Pulmonary artery endothelial cell (primary cell): ENCODE results near the gene TCF7L2. TPM values are rescaled to one million over a fixed set of nuclear protein-coding genes. Genes with fewer than 3 reads are reported as not detected.

Source experiments
- DNase-seq: peaks from one replicate; pipeline ENCODE4 v3.0.0-alpha.2; 2011; ENCODE audit warnings: low read depth, low spot score
- total RNA-seq: library from RNA; depleted of rRNA; stranded (reverse); fragments of >200 nt; gene quantifications from 2 replicates; pipeline ENCODE4 v1.2.3, GENCODE V29; 2014

Gene TCF7L2
- total RNA-seq, 1 donor from 2014 or later, result 1.9 TPM

GRCh38 chr10:112963835-112964234 is 13.8 kb downstream of the TCF7L2 start:
- DNase-seq, result no peak

DNA sequence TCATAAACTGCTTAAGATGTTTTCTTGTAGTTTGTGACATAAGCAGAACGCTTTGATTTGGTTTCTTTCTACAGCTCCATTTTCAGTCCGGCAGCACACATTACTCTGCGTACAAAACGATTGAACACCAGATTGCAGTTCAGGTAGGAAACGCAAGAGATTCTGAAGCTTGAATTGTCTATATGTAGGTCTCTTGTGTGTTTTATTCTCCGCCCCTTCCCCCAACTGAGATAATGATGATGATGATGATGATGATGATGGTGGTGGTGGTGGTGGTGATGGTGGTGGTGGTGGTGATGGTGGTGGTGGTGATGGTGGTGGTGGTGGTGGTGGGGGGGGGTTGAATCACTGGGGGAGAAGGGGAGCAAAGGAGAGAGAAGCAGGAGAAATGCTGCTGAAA is 14.4 kb downstream of the TCF7L2 start:
- DNase-seq, result no peak

DNA sequence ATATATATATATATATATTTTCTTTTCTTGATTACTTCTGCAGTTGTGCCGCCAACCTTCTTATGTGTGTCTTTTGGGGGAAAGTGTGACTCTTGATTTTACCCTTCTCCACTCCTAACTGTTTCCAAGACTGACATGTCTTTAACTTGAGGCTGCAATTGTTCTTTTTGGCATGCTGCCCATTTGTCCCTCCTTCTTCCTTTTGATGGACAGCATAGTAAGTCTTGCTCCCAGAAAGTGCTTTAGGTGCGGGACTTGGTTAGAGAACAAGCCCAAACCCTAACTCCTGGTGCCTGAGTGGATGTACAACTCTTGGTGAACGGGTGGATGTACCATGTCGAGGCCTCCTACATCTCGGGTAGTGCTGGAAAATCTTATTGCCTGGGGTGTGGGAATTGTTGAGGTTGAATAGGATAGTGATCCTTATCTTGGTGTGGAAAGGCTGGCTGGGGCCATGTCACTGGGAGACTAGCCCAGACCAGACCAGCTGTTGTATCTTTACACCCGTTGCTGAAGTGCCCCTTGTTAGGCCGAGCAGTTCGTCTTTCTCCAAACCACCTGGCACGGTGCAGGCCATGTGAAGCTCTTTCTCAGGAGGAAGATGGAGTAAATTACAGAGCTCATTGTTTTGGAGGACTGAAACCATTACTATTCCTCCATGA is 16.3 kb downstream of the TCF7L2 start:
- no peak for DNase-seq

GRCh38 chr10:112967200-112967599 is 17.2 kb downstream of the TCF7L2 start:
- no peak for DNase-seq

GRCh38 chr10:112969131-112969530 is 19.1 kb downstream of the TCF7L2 start:
- no peak for DNase-seq

GRCh38 chr10:112969542-112969941 is 19.5 kb downstream of the TCF7L2 start:
- DNase-seq, result no peak

GRCh38 chr10:112970021-112970420 is 20.0 kb downstream of the TCF7L2 start:
- no peak for DNase-seq

- DNase-seq, result no peak
These were observed 22.6 kb downstream of the TCF7L2 start for GRCh38 chr10:112972606-112973005.

DNA sequence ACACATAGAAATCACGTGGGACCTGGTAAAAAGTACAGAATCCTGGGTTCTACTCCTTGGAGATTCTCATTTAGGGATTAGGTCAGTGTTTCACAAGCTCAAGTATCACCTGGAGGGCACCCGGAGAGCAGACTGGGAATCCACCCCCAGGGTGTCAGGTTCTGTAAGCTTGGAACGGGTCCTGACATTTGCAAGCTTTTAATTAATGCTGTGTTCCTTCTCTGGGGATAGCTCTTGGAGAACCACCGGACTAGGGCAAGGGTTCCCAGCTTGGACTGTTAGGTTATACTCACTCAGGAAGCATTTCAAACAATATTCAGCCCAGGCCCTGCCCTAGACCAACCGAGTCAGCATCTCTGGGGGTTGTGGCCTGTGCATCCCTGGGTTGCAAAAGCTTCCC is 23.0 kb downstream of the TCF7L2 start:
- no peak for DNase-seq

- no peak for DNase-seq
These were observed 23.8 kb downstream of the TCF7L2 start for GRCh38 chr10:112973805-112974204.

DNA sequence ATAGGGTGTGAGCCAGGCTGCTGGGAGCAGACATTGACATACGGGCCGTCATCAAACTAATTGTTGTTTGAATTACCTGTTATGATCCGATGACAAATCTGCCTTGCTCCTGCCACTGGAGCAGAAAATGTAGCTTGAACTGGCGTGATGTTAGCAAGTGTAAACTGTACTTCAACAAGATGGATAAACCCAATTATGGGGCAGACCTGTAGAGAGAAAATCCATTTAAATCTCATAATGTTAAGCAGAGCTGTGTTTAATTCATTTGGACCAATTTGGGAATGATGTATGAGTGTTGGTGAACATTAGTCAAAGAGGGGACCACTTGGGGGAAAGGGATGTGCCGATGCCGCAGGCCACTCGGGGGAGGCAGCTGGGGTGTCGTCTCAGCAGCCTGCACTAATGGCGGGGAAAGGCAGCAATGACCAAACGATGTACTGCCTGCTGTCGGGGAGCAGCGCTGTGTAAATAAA is 27.4 kb downstream of the TCF7L2 start:
- no peak for DNase-seq

- no peak for DNase-seq
These were observed 29.9 kb downstream of the TCF7L2 start for GRCh38 chr10:112979927-112980326.

GRCh38 chr10:112980937-112981336 is 30.9 kb downstream of the TCF7L2 start:
- no peak for DNase-seq

GRCh38 chr10:112981553-112981952 is 31.5 kb downstream of the TCF7L2 start:
- DNase-seq, result no peak

GRCh38 chr10:112983444-112984056 is 33.5 kb downstream of the TCF7L2 start:
- DNase-seq, result no peak

DNA sequence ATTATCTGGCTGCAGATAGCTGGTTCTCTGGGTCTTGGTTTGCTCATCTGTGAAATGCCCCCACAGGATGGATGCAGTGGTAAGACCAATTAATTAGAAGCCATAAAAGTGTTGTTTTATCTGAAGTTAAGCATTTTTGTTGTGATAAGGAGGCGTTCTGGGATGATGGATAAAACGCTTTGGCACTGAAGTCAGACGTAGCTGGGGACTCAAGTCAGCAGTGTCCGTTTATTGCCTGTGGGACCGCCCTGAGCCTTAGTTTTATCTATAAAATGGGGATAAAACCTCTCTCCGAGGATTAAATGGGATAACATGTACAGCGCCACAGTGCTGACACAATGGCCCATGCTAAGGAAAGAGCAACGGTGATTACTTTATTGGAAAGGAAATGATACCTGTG is 34.7 kb downstream of the TCF7L2 start:
- DNase-seq, result no peak

GRCh38 chr10:112985690-112986543 is 35.9 kb downstream of the TCF7L2 start:
- DNase-seq, result no peak

DNA sequence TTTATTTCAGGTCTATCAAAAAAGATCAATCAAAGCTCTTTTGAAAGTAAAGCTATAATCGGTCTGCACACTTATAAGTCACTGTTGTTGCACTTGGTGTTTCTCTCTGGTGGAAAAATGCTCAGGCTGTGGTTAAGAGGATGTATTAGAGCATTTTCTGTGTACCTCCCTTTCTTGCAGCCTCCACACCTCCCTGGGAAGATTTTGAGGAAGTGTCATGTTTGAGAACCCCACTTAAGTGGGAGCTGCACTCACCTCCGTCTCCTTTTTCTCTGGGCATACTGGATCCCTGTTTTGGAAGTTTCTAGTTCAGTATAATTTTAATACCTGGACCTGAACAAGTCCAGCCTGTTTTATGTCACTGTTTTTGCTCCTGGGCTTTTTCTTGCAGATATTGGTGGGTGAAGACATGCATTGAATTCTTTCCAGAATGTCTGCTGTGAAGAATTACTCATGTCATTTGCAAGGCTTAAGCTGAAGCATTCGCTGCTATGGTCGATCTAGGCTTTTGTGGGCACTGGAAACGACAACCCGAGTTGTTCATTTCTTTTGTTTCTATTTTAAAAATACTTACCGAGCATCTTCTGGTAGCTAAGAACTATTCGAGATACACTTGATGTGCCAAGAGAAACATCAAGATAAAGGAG is 36.6 kb downstream of the TCF7L2 start:
- no peak for DNase-seq

- no peak for DNase-seq
These were observed 38.9 kb downstream of the TCF7L2 start for GRCh38 chr10:112988839-112989406.

DNA sequence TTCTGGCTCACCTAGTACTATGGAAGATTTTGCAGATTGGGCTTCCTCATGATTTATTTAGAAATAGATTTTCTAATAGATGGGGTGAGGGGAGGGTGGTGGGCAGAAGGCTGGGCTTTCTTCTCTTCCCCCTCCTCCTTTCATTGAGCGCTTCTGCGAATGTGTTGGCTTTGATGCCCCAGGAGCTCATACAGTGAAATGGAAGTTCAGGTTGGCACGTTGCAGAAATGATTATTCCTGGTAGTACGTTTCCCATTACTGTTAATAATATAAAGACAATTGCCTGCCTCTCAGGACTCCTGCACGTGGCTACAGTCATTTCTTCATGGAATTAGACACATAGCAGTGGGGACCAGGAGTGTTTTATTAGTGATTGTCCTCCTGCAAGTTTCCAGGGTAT is 39.8 kb downstream of the TCF7L2 start:
- no peak for DNase-seq

DNA sequence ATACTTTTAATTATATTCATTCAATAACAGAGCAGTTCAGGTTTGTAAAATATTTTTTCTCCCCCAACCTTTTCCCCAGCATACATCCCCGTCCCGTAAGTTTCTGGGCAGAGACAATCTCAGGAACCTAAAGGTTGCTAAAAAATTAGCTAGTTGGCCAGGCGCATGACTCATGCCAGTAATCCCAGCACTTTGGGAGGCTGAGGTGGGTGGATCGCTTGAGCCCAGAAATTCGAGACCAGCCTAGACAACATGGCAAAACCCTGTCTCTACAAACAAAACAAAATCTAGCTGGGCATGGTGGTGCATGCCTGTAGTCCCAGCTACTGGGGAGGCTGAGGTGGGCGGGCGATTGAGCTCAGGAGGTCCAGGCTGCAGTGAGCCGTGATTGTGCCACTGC is 40.2 kb downstream of the TCF7L2 start:
- DNase-seq, result no peak
